ENCODE measurements around the gene GMPR. TPM values are rescaled to one million over a fixed set of nuclear protein-coding genes. Genes with fewer than 3 reads are reported as not detected.

Gene GMPR
- total and polyA plus RNA-seq, 10 of the 15 experiments (the other 5 are each of a cell fraction or from before 2014, with no cell fraction given): 0.15 to 1.8 (median 0.49) TPM; not detected in 1

- TF ChIP-seq ZBTB40 (IDR thresholded peaks at IDR 0.05; ENCODE audit: borderline replicate concordance) (no peak), ZNF274 (IDR thresholded peaks at IDR 0.05; ENCODE audit: insufficient read depth, insufficient read length) (no peak), FOXK2 (IDR thresholded peaks at IDR 0.05) (no peak), SPI1 (IDR thresholded peaks at IDR 0.05; ENCODE audit: borderline replicate concordance, insufficient read depth, low read depth, low read length) (no peak), RELA (IDR thresholded peaks at IDR 0.05; ENCODE audit: borderline replicate concordance, partially characterized antibody) (no peak), ZSCAN29 (IDR thresholded peaks at IDR 0.05) (no peak), POU2F2 (IDR thresholded peaks at IDR 0.05; ENCODE audit: borderline replicate concordance, low read depth, low read length) (peak; percentile 90; the same call in 2 of the 3 replicates), IKZF2 (IDR thresholded peaks at IDR 0.05) (0 out of 4 replicates have a peak, but pooled peaks of 1 of the 2 experiments have one; percentile 23), BHLHE40 (IDR thresholded peaks at IDR 0.05; ENCODE audit: borderline replicate concordance in 1 of 2, low read depth in 2 of 2, low read length in 1 of 2) (no peak), KAT2A (conservative IDR thresholded peaks at IDR 0.05; ENCODE audit: control insufficient read depth, low read depth, low read length) (no peak), YY1 (IDR thresholded peaks at IDR 0.05; ENCODE audit: low read depth, low read length) (peak; percentile 70; the same call in 1 of the 2 replicates), POLR2A (IDR thresholded peaks at IDR 0.05; ENCODE audit: low read depth, low read length) (no peak), DPF2 (IDR thresholded peaks at IDR 0.05) (peak; percentile 39; the same call in 1 of the 2 replicates), NFYB (IDR thresholded peaks at IDR 0.05; ENCODE audit: insufficient read depth, low read depth, low read length) (no peak), CBFB (IDR thresholded peaks at IDR 0.05; ENCODE audit: low read depth) (no peak), IRF4 (IDR thresholded peaks at IDR 0.05; ENCODE audit: low read depth, low read length) (0 out of 2 replicates have a peak, but pooled peaks have one; percentile 41), LARP7 (IDR thresholded peaks at IDR 0.05) (no peak), NR2C1 (IDR thresholded peaks at IDR 0.05) (no peak), TBL1XR1 (IDR thresholded peaks at IDR 0.05; ENCODE audit: low read depth, low read length) (no peak), ATF2 (IDR thresholded peaks at IDR 0.05; ENCODE audit: low read length) (0 out of 2 replicates have a peak, but pooled peaks have one; percentile 22), SUPT20H (IDR thresholded peaks at IDR 0.05; ENCODE audit: borderline replicate concordance, control insufficient read depth, low read depth, low read length) (no peak)
- TF ChIP-seq, protein P1, sequence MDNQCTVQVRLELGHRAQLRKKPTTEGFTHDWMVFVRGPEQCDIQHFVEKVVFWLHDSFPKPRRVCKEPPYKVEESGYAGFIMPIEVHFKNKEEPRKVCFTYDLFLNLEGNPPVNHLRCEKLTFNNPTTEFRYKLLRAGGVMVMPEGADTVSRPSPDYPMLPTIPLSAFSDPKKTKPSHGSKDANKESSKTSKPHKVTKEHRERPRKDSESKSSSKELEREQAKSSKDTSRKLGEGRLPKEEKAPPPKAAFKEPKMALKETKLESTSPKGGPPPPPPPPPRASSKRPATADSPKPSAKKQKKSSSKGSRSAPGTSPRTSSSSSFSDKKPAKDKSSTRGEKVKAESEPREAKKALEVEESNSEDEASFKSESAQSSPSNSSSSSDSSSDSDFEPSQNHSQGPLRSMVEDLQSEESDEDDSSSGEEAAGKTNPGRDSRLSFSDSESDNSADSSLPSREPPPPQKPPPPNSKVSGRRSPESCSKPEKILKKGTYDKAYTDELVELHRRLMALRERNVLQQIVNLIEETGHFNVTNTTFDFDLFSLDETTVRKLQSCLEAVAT (IDR thresholded peaks at IDR 0.05): no peak
These were observed 93.2 kb downstream of the GMPR start (continued) for GRCh38 chr6:16331384-16332174.
